Sigmoid colon (tissue), 4 donors: ENCODE results near the gene NXNL2.

ENCODE experiments used
- CTCF ChIP-seq, 4 experiments: fragments of 450-650 bp in 3 of 4; fragments of 200-600 bp in 1 of 4; IDR thresholded peaks; one replicate each; pipeline ENCODE4 v1.5.1; 2016 to 2019; ENCODE audit warnings: antibody characterized with exemption in 4 of 4, mild to moderate bottlenecking in 3 of 4, moderate library complexity in 2 of 4
- EP300 ChIP-seq, 4 donors: sonication (generic); formaldehyde crosslinking; IDR thresholded peaks; one replicate each; pipeline ENCODE4 v1.6.1; 2017; ENCODE audit warnings: antibody characterized with exemption in 4 of 4
- POLR2A ChIP-seq, 2 donors: fragments of 450-650 bp; IDR thresholded peaks; one replicate each; pipeline ENCODE4 v1.6.1; 2016; ENCODE audit warnings: antibody characterized with exemption in 2 of 2, mild to moderate bottlenecking in 2 of 2, moderate library complexity in 2 of 2
- POLR2AphosphoS5 ChIP-seq, 4 donors: sonication (generic); formaldehyde crosslinking; IDR thresholded peaks; one replicate each; pipeline ENCODE4 v1.6.1; 2017; ENCODE audit warnings: antibody characterized with exemption in 4 of 4

DNA sequence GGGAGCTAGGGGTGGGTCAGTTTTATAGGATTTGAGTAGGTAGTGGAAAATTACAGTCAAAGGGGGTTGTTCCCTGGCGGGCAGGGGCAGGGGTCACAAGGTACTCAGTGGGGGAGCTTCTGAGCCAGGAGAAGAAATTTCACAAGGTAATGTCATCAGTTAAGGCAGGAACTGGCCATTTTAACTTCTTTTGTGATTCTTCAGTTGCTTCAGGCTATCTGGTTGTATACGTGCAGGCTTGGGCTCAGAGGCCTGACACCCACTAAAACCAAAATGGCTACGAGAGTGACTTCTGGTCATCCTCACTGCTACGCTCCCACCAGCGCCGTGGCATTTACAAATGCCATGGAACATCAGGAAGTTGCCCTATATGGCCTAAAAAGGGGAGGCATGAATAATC is 20.7 kb upstream of the NXNL2 start:
- no peak for TF ChIP-seq CTCF (IDR thresholded peaks at IDR 0.05)
- no peak for TF ChIP-seq POLR2AphosphoS5 (IDR thresholded peaks at IDR 0.05)
- TF ChIP-seq POLR2A (IDR thresholded peaks at IDR 0.05) = no peak
- TF ChIP-seq EP300 (IDR thresholded peaks at IDR 0.05) = no peak
